HuH-7 (cell line): ENCODE data around the gene MUC2.

Source experiments
- DNase-seq: peaks from one replicate; pipeline ENCODE4 v3.0.0; 2011; ENCODE audit warnings: low spot score

The MUC2 gene

GRCh38 chr11:1087961-1088926 is 13.6 kb downstream of the MUC2 start:
- no peak for DNase-seq

- DNase-seq: no peak
Observed at GRCh38 chr11:1088927-1089737, 14.5 kb downstream of the MUC2 start.

DNA sequence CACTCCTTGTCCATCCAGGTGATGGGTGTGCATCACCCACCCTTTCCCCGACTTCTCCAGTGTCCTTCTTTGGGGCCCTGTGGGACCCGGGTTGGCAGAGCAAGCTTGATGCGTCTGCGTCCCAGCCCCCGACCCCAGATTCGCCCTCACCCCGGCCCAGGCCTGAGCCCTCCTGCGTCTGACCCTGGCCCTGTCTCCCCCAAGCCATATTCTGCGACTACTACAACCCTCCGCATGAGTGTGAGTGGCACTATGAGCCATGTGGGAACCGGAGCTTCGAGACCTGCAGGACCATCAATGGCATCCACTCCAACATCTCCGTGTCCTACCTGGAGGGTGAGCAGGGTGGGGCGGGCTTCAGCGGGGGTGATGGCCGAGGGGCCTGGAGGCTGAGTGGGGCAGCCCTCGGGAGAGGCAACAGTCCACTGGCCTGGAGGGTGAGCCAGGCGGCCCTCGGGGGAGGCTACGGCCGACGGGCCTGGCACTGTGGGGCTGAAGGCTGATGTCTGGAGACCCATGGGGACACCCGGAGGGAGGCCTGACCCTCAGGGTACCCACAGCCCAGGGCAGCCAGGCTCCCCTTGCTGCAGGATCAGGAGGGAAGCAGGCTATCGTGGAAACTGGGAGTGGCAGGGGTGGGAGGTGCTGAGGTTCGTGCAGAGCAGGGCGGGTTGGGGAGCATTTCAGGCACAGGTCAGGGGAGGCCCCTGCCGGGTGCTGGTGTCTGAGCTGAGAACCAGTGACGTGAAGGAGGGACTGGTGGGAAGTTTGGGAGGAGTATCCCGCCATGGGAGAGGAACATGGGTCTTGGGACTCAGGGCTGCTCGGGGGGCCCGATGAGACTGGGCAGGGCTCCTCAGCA is 15.3 kb downstream of the MUC2 start:
- no peak for DNase-seq

DNA sequence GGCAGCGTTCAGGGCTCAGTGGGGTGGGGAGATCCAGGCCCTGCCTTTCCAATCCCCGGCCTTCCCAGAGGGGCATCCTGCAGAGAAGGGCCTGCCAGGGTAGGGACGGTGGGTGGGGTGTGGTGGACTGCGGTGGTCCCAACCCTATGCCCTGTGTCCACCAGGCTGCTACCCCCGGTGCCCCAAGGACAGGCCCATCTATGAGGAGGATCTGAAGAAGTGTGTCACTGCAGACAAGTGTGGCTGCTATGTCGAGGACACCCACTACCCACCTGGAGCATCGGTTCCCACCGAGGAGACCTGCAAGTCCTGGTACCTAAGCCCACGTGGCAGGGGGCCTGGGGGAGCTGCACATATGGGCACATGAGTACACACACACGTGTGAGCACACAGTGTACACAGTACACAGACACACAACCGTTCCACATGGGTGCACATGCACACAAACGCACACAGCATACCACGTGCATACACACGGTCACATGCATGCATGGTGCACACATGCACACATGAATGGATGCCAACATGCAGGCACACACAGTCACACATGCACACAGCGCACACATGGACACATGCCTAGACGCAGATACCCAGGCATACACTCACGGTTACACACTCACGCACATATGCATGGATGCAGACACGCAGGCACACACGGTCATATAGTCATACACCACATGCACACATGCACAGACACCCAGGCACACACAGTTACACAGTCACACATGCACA is 16.1 kb downstream of the MUC2 start:
- no peak for DNase-seq

DNA sequence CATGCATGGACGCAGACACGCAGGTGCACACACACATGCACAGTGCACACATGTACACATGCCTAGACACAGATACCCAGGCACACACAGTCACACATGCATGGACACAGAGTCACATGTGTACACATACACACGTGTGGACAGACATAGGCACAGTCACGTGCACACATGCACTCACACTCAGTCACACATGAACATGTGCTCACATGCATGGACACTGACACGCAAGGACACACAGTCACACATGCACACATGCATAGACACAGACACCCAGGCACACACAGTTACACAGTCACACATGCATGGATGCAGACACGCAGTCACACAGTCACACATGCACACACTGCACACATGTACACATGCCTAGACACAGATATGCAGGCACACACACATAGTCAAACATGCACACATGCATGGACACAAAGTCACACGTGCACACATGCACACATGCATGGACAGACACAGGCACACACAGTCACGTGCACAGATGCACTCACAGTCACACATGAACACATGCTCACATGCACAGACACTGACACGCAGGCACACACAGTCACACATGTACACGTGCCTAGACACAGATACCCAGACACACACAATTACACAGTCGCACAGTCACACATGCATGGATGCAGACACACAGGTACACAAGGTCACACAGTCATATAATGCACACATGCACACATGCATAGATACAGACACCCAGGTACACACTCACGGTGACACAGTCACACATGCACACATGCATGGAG is 16.8 kb downstream of the MUC2 start:
- no peak for DNase-seq

GRCh38 chr11:1092145-1092670 is 17.5 kb downstream of the MUC2 start:
- no peak for DNase-seq

DNA sequence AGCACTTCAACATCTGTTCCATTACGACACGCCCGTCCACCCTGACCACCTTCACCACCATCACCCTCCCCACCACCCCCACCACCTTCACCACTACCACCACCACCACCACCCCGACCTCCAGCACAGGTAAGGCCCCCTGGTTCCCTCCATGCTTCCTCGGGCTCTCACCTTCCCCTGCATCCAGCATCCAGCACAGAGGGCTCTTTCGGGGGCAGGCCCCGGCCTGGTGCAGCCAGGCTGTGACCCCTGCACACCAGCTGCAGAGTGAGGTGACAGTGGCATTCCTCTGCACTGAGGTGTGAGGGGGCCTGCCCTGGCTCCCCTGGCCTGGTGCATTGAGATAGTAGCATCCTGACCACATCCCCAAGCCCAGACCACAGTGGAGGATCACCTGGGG is 18.2 kb downstream of the MUC2 start:
- DNase-seq: no peak

- no peak for DNase-seq
Observed at GRCh38 chr11:1099519-1100355, 25.1 kb downstream of the MUC2 start.

GRCh38 chr11:1100417-1101245 is 26.0 kb downstream of the MUC2 start:
- DNase-seq: no peak

DNA sequence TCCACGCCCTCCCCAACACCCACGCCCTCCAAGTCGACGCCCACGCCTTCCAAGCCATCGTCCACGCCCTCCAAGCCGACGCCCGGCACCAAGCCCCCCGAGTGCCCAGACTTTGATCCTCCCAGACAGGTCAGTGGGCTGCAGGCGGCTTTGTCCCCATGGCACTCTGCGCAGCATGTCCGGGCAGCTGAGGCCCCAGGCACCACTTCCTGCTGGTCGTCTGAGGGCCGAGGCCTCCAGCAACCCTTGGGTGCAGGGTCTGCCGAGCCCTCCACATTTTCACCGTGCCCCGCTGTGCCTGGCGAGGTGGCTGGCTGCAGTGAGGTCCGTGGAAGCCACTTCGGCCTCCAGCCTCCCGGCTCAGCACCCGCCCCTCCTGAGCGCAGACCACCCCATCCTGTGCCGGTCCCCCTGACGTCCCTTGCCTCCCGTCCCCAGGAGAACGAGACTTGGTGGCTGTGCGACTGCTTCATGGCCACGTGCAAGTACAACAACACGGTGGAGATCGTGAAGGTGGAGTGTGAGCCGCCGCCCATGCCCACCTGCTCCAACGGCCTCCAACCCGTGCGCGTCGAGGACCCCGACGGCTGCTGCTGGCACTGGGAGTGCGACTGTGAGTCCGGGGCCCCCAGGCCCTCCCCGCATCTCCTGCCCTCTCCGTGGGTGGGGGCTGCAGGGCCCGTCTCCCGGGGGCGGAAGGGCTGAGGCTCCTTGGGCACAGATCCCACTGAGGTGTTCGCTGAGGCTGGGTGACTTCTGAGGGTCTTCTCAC is 26.8 kb downstream of the MUC2 start:
- DNase-seq: no peak

GRCh38 chr11:1102221-1102971 is 27.7 kb downstream of the MUC2 start:
- DNase-seq: no peak

GRCh38 chr11:1102996-1103395 is 28.3 kb downstream of the MUC2 start:
- DNase-seq: no peak

- no peak for DNase-seq
Observed at GRCh38 chr11:1103401-1104360, 29.0 kb downstream of the MUC2 start.

DNA sequence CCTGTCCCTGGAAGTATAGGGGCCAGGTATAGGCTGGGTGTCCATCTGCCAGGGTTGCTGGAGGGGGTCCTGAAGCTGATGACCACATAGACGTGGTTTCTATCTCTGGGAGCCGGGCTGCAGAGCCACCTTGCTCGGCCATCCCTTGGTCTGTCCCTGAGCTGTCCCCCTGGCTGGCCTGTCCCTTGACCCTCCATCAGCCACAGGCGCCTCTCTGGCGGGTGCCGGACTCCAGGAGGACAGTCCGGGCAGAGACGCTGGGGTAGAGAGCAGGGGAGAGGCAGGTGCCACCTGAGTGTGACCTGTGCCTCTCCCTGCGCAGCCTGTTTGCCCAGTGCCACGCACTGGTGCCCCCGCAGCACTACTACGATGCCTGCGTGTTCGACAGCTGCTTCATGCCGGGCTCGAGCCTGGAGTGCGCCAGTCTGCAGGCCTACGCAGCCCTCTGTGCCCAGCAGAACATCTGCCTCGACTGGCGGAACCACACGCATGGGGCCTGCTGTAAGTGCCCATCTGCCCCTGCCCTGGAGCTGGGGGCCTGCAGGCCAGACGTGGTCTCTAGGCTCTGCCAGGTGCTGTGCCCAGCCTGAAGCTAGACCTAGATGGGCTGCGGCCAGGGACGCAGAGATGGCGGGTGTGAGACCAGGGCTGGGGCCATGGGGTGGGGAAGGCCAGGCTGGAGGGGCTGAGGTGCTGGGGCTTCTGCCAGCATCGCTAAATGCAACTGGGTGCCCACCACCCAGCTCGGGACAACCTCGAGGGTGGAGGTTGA is 29.9 kb downstream of the MUC2 start:
- no peak for DNase-seq

- no peak for DNase-seq
Observed at GRCh38 chr11:1105183-1105565, 30.5 kb downstream of the MUC2 start.
